Epithelial cell of esophagus (primary cell): ENCODE measurements around the gene CAPZB.

Source experiments
- DNase-seq: peaks from one replicate; pipeline ENCODE4 v3.0.0; 2010; ENCODE audit warnings: low read depth
- H3K4me3 ChIP-seq: 2 replicates; pipeline ENCODE4 v1.5.1; 2011; ENCODE audit warnings: mild to moderate bottlenecking, low read length, control low read depth
- CTCF ChIP-seq: IDR thresholded peaks from 2 replicates; pipeline ENCODE4 v1.5.1; 2011; ENCODE audit warnings: low read depth, mild to moderate bottlenecking, low read length, control low read depth, inconsistent platforms; ENCODE audit not compliant: insufficient read depth; ENCODE audit errors: missing control alignments

CAPZB gene

GRCh38 chr1:19343617-19344350 lies 141.6 kb downstream of the CAPZB start:
- no peak for DNase-seq
- no peak overlapping the region for H3K4me3 ChIP-seq
- no peak for TF ChIP-seq CTCF

GRCh38 chr1:19342894-19343616 lies 142.3 kb downstream of the CAPZB start:
- no peak for TF ChIP-seq CTCF
- DNase-seq = no peak
- H3K4me3 ChIP-seq = no peak overlapping the region

- no peak overlapping the region for H3K4me3 ChIP-seq
- TF ChIP-seq CTCF = no peak
- no peak for DNase-seq
Measured at GRCh38 chr1:19342062-19342750, 143.1 kb downstream of the CAPZB start.

GRCh38 chr1:19341201-19342061 lies 143.9 kb downstream of the CAPZB start:
- H3K4me3 ChIP-seq = no peak overlapping the region
- TF ChIP-seq CTCF = peak; percentile 94
- peak; percentile 77 for DNase-seq

GRCh38 chr1:19340387-19340937 lies 144.9 kb downstream of the CAPZB start:
- H3K4me3 ChIP-seq = no peak overlapping the region
- no peak for TF ChIP-seq CTCF
- no peak for DNase-seq

GRCh38 chr1:19339214-19339861 lies 146.0 kb downstream of the CAPZB start:
- TF ChIP-seq CTCF = no peak

More at GRCh38 chr1:19339214-19339861, 146.0 kb downstream of the CAPZB start:
- no peak overlapping the region for H3K4me3 ChIP-seq
- no peak for DNase-seq
